HEK293 (cell line): Measurements from ENCODE around the gene RFLNA.

Experiments
- CTCF ChIA-PET: fragments of 350-600 bp; formaldehyde crosslinking; extraction: SDS; loops from one replicate; lab custom pipeline; 2021; ENCODE audit warnings: antibody characterized with exemption; lab: Yijun Ruan, JAX
- POLR2A ChIA-PET: fragments of 300-600 bp; formaldehyde crosslinking; extraction: SDS; loops from one replicate; lab custom pipeline; 2020; ENCODE audit warnings: antibody characterized with exemption, inconsistent platforms; lab: Yijun Ruan, JAX
- H3K27ac ChIP-seq: fragments of 200-500 bp; sonication (Bioruptor generic); 2 replicates; pipeline ENCODE4 v1.5.1; 2014; ENCODE audit warnings: low read depth, low read length, control low read depth, inconsistent platforms; ENCODE audit errors: extremely low read depth
- H3K36me3 ChIP-seq, 2 experiments: fragments of 200-500 bp in 1 of 2; sonication (Bioruptor generic) in 1 of 2; 1 replicate in 1 of 2; 2 replicates in 1 of 2; pipeline ENCODE4 v1.5.1; 2014 to 2017; ENCODE audit warnings: inconsistent platforms in 2 of 2, low read length in 2 of 2; ENCODE audit not compliant: control insufficient read depth in 2 of 2, insufficient read depth in 1 of 2
- H3K4me1 ChIP-seq: fragments of 200-500 bp; sonication (Bioruptor generic); 2 replicates; pipeline ENCODE4 v1.5.1; 2014; ENCODE audit warnings: mild to moderate bottlenecking, low read length, inconsistent platforms; ENCODE audit not compliant: control insufficient read depth, insufficient read depth
- H3K4me3 ChIP-seq: 2 replicates; pipeline ENCODE4 v1.5.1; 2011; ENCODE audit warnings: low read depth, mild to moderate bottlenecking, control low read depth, low read length, moderate library complexity
- H3K9me3 ChIP-seq: fragments of 200-500 bp; sonication (Bioruptor generic); 2 replicates; pipeline ENCODE4 v1.5.1; 2014; ENCODE audit warnings: low read depth, low read length, inconsistent platforms; ENCODE audit not compliant: control insufficient read depth, insufficient read depth
- GLIS1 ChIP-seq: fragments of 450-650 bp; formaldehyde crosslinking; IDR thresholded peaks from 2 replicates; pipeline ENCODE4 v1.5.1; 2016; ENCODE audit warnings: missing biosample characterization, missing genetic modification characterization
- ZBTB21 ChIP-seq: fragments of 450-650 bp; formaldehyde crosslinking; IDR thresholded peaks from 2 replicates; pipeline ENCODE4 v1.5.1; 2017; ENCODE audit warnings: missing biosample characterization, missing genetic modification characterization
- ZBTB8A ChIP-seq: fragments of 450-650 bp; formaldehyde crosslinking; IDR thresholded peaks from 2 replicates; pipeline ENCODE4 v1.5.1; 2016; ENCODE audit warnings: missing biosample characterization, missing genetic modification characterization
- ZIC2 ChIP-seq: fragments of 450-650 bp; formaldehyde crosslinking; IDR thresholded peaks from 2 replicates; pipeline ENCODE4 v1.5.1; 2016; ENCODE audit warnings: missing biosample characterization, missing genetic modification characterization
- ZNF114 ChIP-seq: fragments of 450-650 bp; formaldehyde crosslinking; IDR thresholded peaks from 2 replicates; pipeline ENCODE4 v1.5.0; 2017; ENCODE audit warnings: missing biosample characterization, missing genetic modification characterization
- ZNF610 ChIP-seq: fragments of 450-650 bp; formaldehyde crosslinking; IDR thresholded peaks from 2 replicates; pipeline ENCODE4 v1.5.1; 2016; ENCODE audit warnings: missing biosample characterization, missing genetic modification characterization, borderline replicate concordance
- ZNF76 ChIP-seq: fragments of 450-650 bp; formaldehyde crosslinking; IDR thresholded peaks from 2 replicates; pipeline ENCODE4; 2016; ENCODE audit warnings: low read depth, missing biosample characterization, missing genetic modification characterization, borderline replicate concordance
- TF ChIP-seq, protein P1 (sequence below): fragments of 450-650 bp; formaldehyde crosslinking; IDR thresholded peaks from 2 replicates; pipeline ENCODE4 v1.5.1; 2016; ENCODE audit warnings: missing biosample characterization, missing genetic modification characterization
- TF ChIP-seq, protein P2 (sequence below): fragments of 450-650 bp; formaldehyde crosslinking; IDR thresholded peaks from 2 replicates; pipeline ENCODE4 v1.5.1; 2017; ENCODE audit warnings: missing biosample characterization, missing genetic modification characterization
- TF ChIP-seq, protein P3 (sequence below): fragments of 450-650 bp; formaldehyde crosslinking; conservative IDR thresholded peaks from 2 replicates; pipeline ENCODE4 v1.5.1; 2016; ENCODE audit warnings: low read depth, missing biosample characterization, missing genetic modification characterization
- TF ChIP-seq, protein P4 (sequence below): fragments of 450-650 bp; formaldehyde crosslinking; optimal IDR thresholded peaks from 2 replicates; pipeline ENCODE3; 2016; ENCODE audit warnings: missing biosample characterization, mild to moderate bottlenecking, missing genetic modification characterization

The RFLNA gene

DNA sequence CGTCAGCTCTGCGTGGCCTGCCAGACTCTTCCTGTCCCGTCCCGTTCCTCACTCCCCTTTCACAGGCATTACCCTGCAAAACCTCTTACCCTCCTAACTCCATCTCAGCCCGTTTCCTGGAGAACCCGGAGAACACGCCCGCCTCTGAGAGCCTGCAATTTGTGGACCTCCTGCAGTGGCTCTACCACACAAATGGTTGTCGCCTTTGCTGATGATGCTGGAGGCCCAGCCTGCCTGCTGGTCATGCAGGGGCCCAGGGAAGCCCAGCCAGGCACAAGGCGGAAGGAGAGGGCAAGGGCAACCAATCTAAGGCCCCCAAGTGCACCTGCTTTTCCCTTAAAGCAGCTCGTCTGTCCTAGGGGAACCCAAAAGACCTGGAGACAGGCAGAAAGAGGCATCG is 22.5 kb downstream of the RFLNA start:
- POLR2A ChIA-PET: no interaction called here
- CTCF ChIA-PET: no interaction called here

DNA sequence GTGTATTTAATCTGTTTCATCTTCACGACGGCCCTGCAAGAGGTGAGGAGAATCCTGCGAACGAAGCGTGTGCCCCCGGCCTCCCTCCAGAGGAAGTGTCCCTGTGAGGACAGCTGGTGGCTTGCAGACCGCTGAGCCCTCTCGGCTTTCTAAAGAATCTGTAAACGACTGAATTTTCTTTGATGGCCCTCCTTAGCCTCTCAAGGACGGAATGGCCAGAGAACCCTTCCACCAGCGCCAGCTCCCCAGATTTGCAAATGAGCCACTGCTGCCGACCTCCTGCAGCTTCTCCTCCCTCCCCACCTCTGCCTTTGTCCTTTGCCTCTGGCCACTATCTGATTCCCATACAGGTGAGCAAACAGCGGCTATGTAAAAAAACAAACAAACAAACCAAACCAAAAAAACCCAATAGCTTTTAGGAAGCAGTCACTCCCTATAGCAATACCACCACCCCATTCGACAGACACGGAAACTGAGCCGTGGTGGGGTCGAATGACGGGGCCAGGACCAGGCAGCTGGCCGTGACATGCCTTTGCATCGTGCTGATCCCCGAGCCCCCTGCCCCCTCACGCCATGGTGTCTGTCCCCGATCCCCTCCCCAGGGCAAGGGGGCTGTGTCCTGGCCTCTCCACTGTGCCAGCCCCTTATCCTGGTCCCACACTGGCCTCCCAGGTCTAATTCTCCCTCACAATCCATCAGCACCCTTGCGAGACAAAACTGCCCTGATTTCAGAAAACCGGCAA is 23.6 kb downstream of the RFLNA start:
- POLR2A ChIA-PET: no interaction called here
- Histone ChIP-seq H3K9me3 (no peaks in the 10 kb centered on the region), H3K4me1 (no peaks in the 10 kb centered on the region), H3K4me3 (no peak overlapping the region), H3K27ac (no peak overlapping the region), H3K36me3 (peaks cover 0 to 5% of the 10 kb centered on the region in 2 experiments; a peak in 1 of 3 replicates)
- TF ChIP-seq ZIC2 (tag by site-specific recombination): no peak
- TF ChIP-seq ZNF610 (tag by site-specific recombination): no peak
- TF ChIP-seq ZNF76 (tag by site-specific recombination): no peak
- TF ChIP-seq, protein P1, sequence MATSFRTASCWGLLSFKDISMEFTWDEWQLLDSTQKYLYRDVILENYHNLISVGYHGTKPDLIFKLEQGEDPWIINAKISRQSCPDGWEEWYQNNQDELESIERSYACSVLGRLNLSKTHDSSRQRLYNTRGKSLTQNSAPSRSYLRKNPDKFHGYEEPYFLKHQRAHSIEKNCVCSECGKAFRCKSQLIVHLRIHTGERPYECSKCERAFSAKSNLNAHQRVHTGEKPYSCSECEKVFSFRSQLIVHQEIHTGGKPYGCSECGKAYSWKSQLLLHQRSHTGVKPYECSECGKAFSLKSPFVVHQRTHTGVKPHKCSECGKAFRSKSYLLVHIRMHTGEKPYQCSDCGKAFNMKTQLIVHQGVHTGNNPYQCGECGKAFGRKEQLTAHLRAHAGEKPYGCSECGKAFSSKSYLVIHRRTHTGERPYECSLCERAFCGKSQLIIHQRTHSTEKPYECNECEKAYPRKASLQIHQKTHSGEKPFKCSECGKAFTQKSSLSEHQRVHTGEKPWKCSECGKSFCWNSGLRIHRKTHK (tag by site-specific recombination): no peak
- TF ChIP-seq, protein P2, sequence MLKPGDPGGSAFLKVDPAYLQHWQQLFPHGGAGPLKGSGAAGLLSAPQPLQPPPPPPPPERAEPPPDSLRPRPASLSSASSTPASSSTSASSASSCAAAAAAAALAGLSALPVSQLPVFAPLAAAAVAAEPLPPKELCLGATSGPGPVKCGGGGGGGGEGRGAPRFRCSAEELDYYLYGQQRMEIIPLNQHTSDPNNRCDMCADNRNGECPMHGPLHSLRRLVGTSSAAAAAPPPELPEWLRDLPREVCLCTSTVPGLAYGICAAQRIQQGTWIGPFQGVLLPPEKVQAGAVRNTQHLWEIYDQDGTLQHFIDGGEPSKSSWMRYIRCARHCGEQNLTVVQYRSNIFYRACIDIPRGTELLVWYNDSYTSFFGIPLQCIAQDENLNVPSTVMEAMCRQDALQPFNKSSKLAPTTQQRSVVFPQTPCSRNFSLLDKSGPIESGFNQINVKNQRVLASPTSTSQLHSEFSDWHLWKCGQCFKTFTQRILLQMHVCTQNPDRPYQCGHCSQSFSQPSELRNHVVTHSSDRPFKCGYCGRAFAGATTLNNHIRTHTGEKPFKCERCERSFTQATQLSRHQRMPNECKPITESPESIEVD: no peak
- no peak for TF ChIP-seq ZBTB21 (tag by site-specific recombination)
- TF ChIP-seq, protein P3, sequence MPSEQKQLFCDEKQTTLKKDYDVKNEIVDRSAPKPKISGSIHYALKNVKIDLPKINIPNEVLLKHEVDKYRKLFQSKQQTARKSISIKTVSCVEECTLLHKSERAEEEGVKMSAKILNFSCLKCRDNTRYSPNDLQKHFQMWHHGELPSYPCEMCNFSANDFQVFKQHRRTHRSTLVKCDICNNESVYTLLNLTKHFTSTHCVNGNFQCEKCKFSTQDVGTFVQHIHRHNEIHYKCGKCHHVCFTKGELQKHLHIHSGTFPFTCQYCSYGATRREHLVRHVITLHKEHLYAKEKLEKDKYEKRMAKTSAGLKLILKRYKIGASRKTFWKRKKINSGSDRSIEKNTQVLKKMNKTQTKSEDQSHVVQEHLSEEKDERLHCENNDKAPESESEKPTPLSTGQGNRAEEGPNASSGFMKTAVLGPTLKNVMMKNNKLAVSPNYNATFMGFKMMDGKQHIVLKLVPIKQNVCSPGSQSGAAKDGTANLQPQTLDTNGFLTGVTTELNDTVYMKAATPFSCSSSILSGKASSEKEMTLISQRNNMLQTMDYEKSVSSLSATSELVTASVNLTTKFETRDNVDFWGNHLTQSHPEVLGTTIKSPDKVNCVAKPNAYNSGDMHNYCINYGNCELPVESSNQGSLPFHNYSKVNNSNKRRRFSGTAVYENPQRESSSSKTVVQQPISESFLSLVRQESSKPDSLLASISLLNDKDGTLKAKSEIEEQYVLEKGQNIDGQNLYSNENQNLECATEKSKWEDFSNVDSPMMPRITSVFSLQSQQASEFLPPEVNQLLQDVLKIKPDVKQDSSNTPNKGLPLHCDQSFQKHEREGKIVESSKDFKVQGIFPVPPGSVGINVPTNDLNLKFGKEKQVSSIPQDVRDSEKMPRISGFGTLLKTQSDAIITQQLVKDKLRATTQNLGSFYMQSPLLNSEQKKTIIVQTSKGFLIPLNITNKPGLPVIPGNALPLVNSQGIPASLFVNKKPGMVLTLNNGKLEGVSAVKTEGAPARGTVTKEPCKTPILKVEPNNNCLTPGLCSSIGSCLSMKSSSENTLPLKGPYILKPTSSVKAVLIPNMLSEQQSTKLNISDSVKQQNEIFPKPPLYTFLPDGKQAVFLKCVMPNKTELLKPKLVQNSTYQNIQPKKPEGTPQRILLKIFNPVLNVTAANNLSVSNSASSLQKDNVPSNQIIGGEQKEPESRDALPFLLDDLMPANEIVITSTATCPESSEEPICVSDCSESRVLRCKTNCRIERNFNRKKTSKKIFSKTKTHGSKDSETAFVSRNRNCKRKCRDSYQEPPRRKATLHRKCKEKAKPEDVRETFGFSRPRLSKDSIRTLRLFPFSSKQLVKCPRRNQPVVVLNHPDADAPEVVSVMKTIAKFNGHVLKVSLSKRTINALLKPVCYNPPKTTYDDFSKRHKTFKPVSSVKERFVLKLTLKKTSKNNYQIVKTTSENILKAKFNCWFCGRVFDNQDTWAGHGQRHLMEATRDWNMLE (tag by site-specific recombination): no peak
- no peak for TF ChIP-seq ZNF114
- CTCF ChIA-PET: interaction anchor here (0.8 to 2.0 kb wide), 4 partner anchors 264 to 286 kb away, joined by 3 to 7 read pairs (median 4); no protein-coding TSS in a partner anchor

More for the DNA sequence above, 22.5 kb downstream of the RFLNA start:
- TF ChIP-seq ZBTB8A (tag by site-specific recombination): peak; percentile 31; the same call in 1 of the 2 replicates
- TF ChIP-seq, protein P4, sequence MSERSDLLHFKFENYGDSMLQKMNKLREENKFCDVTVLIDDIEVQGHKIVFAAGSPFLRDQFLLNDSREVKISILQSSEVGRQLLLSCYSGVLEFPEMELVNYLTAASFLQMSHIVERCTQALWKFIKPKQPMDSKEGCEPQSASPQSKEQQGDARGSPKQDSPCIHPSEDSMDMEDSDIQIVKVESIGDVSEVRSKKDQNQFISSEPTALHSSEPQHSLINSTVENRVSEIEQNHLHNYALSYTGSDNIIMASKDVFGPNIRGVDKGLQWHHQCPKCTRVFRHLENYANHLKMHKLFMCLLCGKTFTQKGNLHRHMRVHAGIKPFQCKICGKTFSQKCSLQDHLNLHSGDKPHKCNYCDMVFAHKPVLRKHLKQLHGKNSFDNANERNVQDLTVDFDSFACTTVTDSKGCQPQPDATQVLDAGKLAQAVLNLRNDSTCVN (tag by site-specific recombination): no peak
- 0 out of 2 replicates have a peak, but pooled peaks have one; percentile 23 for TF ChIP-seq GLIS1 (tag by site-specific recombination)
- peak; percentile 80 for TF ChIP-seq ZIC2 (tag by site-specific recombination)
- TF ChIP-seq, all 188 proteins: peak for 3
- Histone ChIP-seq H3K9me3 (no peaks in the 10 kb centered on the region), H3K36me3 (no peaks in the 10 kb centered on the region), H3K4me3 (no peak overlapping the region), H3K4me1 (no peaks in the 10 kb centered on the region), H3K27ac (no peak overlapping the region)
